Transverse colon (tissue), 3 donors: ENCODE measurements around the gene GEN1.

Experiments
- CTCF ChIP-seq, 5 experiments: fragments of 200-600 bp in 3 of 5; fragments of 450-650 bp in 2 of 5; sonication (generic) in 3 of 5; IDR thresholded peaks; 1 replicate in 2 of 5; 2 replicates in 3 of 5; pipeline ENCODE4 v1.5.1; 2016 to 2017; ENCODE audit warnings: antibody characterized with exemption in 5 of 5, inconsistent platforms in 3 of 5, mild to moderate bottlenecking in 2 of 5, moderate library complexity in 1 of 5
- EP300 ChIP-seq: sonication (generic); formaldehyde crosslinking; IDR thresholded peaks from one replicate; pipeline ENCODE4 v1.6.1; 2017; ENCODE audit warnings: antibody characterized with exemption, low read depth
- POLR2A ChIP-seq: fragments of 450-650 bp; IDR thresholded peaks from one replicate; pipeline ENCODE4 v1.6.1; 2016; ENCODE audit warnings: antibody characterized with exemption, mild to moderate bottlenecking, moderate library complexity

GRCh38 chr2:17780546-17780945 is 26.6 kb downstream of the GEN1 start:
- TF ChIP-seq CTCF (IDR thresholded peaks at IDR 0.05) (no peak), POLR2A (no peak), EP300 (no peak)
